ENCODE data around the gene TOX3. TPM values are rescaled to one million over a fixed set of nuclear protein-coding genes. Genes with fewer than 3 reads are reported as not detected.

The TOX3 gene
- total and polyA plus RNA-seq, 10 of the 15 experiments (the other 5 are each of a cell fraction or from before 2014, with no cell fraction given) = not detected

- TF ChIP-seq ZBTB40 (IDR thresholded peaks at IDR 0.05; ENCODE audit: borderline replicate concordance) (no peak), ASH2L (IDR thresholded peaks at IDR 0.05; ENCODE audit: borderline replicate concordance, low read depth) (no peak), SMAD5 (IDR thresholded peaks at IDR 0.05; ENCODE audit: low read depth) (no peak), CHD4 (IDR thresholded peaks at IDR 0.05) (no peak), YBX1 (IDR thresholded peaks at IDR 0.05) (no peak), CTCF (IDR thresholded peaks at IDR 0.05 in 2 of 3, conservative IDR thresholded peaks at IDR 0.05 in 1 of 3; ENCODE audit: control insufficient read depth in 2 of 3, extremely low read depth in 1 of 3, insufficient read depth in 1 of 3, low read depth in 3 of 3, low read length in 3 of 3) (no peak), USF1 (IDR thresholded peaks at IDR 0.05; ENCODE audit: borderline replicate concordance, extremely low read length, insufficient read depth, low read depth, low read length) (no peak), CBX5 (IDR thresholded peaks at IDR 0.05; ENCODE audit: low read depth) (no peak), GATAD2B (conservative IDR thresholded peaks at IDR 0.05; ENCODE audit: low read depth) (no peak), EZH2 (IDR thresholded peaks at IDR 0.05; ENCODE audit: borderline replicate concordance, control insufficient read depth, low read depth, low read length) (no peak), SIN3A (IDR thresholded peaks at IDR 0.05; ENCODE audit: low read depth, low read length) (no peak)
Measured at GRCh38 chr16:52535076-52535475, 11.9 kb downstream of the TOX3 start (continued).
